NT2/D1 (cell line): ENCODE data around the gene GPSM3.

Experiments used
- DNase-seq: peaks from one replicate; pipeline ENCODE4 v3.0.0-alpha.2; 2011; ENCODE audit warnings: low read depth, low spot score
- H3K27me3 ChIP-seq: 2 replicates; pipeline ENCODE4 v1.6.0; 2011; ENCODE audit warnings: mild to moderate bottlenecking; ENCODE audit not compliant: insufficient read length, insufficient read depth
- H3K36me3 ChIP-seq: 2 replicates; pipeline ENCODE4 v1.6.1; 2011; ENCODE audit warnings: mild to moderate bottlenecking, low read length, mixed read lengths; ENCODE audit not compliant: insufficient read depth, insufficient read length
- H3K4me1 ChIP-seq: 2 replicates; pipeline ENCODE4 v1.5.1; 2011; ENCODE audit not compliant: insufficient read depth, insufficient read length
- H3K4me3 ChIP-seq: 2 replicates; pipeline ENCODE4 v1.5.1; 2011; ENCODE audit warnings: low read depth; ENCODE audit not compliant: insufficient read length
- H3K9ac ChIP-seq: 2 replicates; pipeline ENCODE4 v1.6.0; 2011; ENCODE audit warnings: low read depth; ENCODE audit not compliant: insufficient read length
- H3K9me3 ChIP-seq: 2 replicates; pipeline ENCODE4 v1.5.1; 2011; ENCODE audit warnings: mild to moderate bottlenecking, low read length; ENCODE audit not compliant: insufficient read depth
- SUZ12 ChIP-seq: IDR thresholded peaks from 2 replicates; pipeline ENCODE4 v1.6.1; 2011; ENCODE audit not compliant: insufficient read length, insufficient read depth; ENCODE audit errors: extremely low read depth
- YY1 ChIP-seq: IDR thresholded peaks from 2 replicates; pipeline ENCODE4 v1.6.1; 2011; ENCODE audit not compliant: insufficient read length, insufficient read depth
- ZNF274 ChIP-seq: IDR thresholded peaks from 2 replicates; pipeline ENCODE4 v1.6.1; 2011; ENCODE audit warnings: mild to moderate bottlenecking, low read depth, low read length

The GPSM3 gene

DNA sequence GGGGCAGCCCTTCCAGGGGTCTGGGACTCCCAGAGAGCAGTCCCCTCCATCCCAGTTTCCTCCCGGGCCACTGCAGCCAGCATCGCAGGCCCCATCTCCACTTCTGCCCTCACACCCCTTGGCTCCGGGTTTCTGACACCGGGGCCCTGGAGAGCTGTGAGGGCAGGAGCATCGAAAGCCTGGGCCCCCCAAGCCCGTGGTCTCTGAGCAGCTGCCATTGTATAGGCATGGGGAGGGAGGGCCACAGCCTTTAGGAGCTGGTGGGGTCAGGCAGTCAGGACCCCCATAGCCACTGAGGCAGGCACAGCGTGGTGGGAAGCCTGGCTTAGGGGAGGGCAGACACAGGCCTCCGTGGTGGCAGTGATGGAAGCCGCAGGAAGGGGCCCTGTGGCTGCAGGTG lies 9.7 kb upstream of the GPSM3 start:
- no peak overlapping the region for H3K9ac ChIP-seq
- H3K27me3 ChIP-seq = no peaks in the 10 kb centered on the region
- H3K4me3 ChIP-seq = no peak overlapping the region
- no peak for DNase-seq
- H3K4me1 ChIP-seq = peaks cover 10% of the 10 kb centered on the region
- no peaks in the 10 kb centered on the region for H3K9me3 ChIP-seq
- TF ChIP-seq ZNF274 (no peak), YY1 (no peak), SUZ12 (no peak)
- H3K36me3 ChIP-seq = no peaks in the 10 kb centered on the region

DNA sequence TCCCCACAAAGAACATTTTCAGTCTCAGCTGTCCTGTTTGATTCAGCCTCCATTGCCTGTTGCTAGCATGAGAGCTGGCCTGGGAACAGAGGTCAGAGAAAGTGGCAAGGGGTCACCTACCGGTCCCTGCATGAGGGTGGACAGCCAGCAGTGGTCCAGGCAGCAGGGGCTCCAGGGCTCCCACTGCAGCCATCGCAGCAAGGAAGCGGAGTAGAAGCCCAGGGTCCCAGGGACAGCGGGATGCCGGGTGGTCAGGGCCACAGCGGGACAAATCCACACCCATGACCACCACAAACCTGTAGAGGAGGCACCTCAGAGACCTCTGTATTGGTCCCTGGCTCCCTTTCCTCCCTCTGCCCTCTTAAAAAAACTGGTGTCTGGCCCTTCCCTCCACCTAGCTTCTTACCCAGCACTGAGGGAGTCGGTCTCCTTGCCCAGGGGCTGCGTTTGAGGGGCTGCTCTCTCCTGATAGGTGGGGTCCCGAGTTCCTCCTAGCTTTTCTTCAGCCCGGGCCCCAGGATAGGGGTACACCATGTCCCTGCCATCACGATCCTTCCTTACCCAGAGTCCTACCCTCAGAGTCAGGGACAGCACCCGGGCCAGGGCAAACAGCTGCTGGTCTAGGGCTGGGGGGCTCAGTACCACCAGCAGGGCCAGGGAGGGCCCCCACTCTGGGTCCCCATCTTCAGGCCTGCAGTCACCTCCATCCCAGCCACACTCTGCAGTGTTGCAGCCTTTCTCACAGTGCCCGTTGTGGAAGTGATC lies 8.4 kb upstream of the GPSM3 start:
- TF ChIP-seq SUZ12 (no peak), YY1 (no peak), ZNF274 (no peak)
- no peaks in the 10 kb centered on the region for H3K27me3 ChIP-seq
- no peak overlapping the region for H3K9ac ChIP-seq
- H3K36me3 ChIP-seq = no peaks in the 10 kb centered on the region
- DNase-seq = no peak
- no peak overlapping the region for H3K4me3 ChIP-seq
- H3K4me1 ChIP-seq = peaks cover 17% of the 10 kb centered on the region
- no peaks in the 10 kb centered on the region for H3K9me3 ChIP-seq

DNA sequence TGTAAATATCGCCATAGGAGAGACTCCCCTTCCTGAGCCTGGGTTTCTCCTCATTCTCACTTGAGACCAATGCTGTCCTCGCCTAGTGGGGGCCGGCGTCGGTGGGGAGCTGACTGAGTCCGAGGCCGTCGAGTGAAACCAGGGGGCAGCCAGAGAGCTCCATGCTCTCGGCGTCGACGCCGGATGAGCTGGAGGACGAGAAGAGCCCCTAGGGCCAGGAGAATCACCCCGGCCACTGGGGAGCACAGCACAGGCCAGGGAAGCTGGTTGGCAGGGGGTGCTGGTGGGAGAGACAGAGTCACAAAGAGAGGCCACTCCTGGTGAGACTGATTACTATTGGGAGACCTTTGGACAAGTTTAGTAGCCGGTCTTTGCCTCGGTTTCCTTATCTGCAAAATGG lies 6.4 kb upstream of the GPSM3 start:
- H3K36me3 ChIP-seq = no peaks in the 10 kb centered on the region
- no peak overlapping the region for H3K9ac ChIP-seq
- H3K27me3 ChIP-seq = no peaks in the 10 kb centered on the region
- no peak for DNase-seq
- no peaks in the 10 kb centered on the region for H3K9me3 ChIP-seq
- no peak overlapping the region for H3K4me3 ChIP-seq
- peaks cover 12% of the 10 kb centered on the region for H3K4me1 ChIP-seq
- TF ChIP-seq YY1 = no peak
- TF ChIP-seq SUZ12 = no peak
- no peak for TF ChIP-seq ZNF274

DNA sequence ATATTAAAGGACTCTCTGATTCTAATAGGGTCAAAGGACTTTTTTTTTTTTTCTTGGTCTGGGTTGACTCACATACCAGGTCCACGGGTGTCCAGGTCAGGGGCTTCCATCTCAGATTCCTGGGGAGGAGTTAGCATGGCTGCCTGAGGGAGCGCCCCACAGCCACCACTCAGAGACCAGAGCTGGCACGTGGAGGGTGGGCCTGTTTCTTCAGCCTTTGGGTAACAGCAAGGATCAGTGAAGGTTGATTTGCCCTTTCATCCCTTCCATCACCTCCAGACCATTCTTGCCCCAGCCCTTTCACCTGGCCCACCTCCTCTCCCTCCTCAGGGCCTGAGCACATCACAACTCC lies 5.9 kb upstream of the GPSM3 start:
- Histone ChIP-seq H3K9me3 (no peaks in the 10 kb centered on the region), H3K9ac (no peak overlapping the region), H3K4me1 (peaks cover 11% of the 10 kb centered on the region), H3K4me3 (no peak overlapping the region), H3K36me3 (no peaks in the 10 kb centered on the region), H3K27me3 (no peaks in the 10 kb centered on the region)
- DNase-seq = no peak
- no peak for TF ChIP-seq ZNF274
- no peak for TF ChIP-seq SUZ12
- no peak for TF ChIP-seq YY1

DNA sequence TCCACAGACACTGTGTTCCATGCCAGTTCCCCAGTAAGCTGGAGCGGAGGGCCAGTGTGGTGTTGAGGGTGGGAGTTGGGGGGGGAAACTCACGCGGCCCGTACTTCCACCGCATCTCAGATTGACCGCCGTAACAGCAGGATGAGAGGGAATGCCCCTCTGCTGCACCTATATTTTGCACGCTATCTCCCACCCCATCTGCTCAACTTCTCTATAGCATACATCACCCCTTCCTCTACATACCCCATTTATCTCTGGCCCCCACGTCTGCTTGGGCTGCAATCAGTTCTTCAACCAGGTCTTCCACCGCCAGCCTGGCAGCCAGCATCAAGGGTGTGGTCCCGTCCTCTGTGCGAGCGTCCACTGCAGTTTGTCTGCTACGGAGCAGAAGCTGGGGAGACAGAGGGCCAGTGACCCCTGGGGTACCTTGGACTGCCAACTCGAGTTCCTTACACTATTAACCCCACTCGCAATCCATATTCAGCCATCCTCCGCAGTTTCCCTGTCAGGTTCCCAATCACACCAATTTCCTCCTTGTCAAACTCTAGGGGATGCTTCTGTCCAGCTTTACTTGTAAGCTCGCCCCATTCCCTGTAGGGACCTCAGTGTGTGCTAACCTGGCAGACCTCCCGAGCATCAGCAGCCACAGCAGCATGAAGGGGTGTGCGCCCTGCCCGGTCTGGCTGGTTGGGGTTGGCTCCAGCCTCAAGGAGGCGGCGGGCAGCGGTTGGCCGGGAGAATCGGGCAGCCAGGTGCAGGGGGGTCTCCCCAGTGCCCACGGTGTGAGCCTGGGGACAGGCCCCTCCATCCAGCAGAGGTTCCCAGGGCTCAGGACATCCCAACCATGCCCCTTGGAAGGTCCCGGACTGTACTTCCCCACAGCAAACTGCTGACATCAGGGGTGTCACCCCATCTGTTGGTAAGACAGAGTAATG lies 4.5 kb upstream of the GPSM3 start:
- Histone ChIP-seq H3K9me3 (no peaks in the 10 kb centered on the region), H3K36me3 (no peaks in the 10 kb centered on the region), H3K27me3 (no peaks in the 10 kb centered on the region), H3K9ac (peak overlapping the region; percentile 97), H3K4me1 (peaks cover 14% of the 10 kb centered on the region), H3K4me3 (peak overlapping the region; percentile 89)
- no peak for TF ChIP-seq YY1
- no peak for TF ChIP-seq ZNF274
- no peak for TF ChIP-seq SUZ12
- DNase-seq = no peak

DNA sequence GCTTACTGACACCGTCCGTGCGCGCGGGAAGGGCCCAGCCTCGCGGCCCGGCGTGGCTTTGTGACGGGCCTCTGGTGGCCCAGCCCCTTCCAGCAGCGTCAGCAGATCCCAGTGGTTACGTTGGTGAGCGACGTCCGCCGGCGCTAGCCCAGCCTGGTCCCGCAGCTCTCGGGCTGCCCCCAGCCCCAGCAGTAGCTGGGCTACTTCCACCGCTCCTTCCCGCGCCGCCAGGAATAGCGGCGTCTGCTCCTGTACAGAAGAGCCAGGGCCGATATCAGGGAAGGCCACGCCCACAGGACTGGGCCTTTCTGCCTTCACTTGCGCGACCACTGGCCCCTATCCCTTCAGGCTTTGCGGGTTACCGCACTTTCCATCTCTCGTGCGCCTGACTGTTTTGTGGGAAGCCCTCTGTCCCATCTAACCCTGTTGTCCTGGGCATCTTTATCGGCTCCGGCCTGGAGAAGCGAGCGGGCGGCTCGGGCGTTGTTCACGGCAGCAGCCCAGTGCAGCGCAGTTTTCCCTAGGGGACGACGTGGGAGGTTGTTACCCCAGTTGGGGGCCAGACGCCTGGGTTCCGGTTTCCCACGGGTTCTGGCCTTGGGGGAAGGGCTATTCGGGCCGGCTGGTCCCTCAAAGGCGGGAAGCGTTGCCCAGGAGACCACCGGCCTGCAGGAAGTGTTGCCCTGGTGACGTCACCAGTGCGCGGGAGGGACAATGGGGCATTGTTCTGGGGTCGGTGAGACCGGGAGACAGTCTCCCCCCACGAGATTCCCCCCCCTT lies 3.6 kb upstream of the GPSM3 start:
- no peak for TF ChIP-seq ZNF274
- no peak for TF ChIP-seq SUZ12
- TF ChIP-seq YY1 = no peak
- no peaks in the 10 kb centered on the region for H3K9me3 ChIP-seq
- H3K27me3 ChIP-seq = no peaks in the 10 kb centered on the region
- peak overlapping the region; percentile 97 for H3K9ac ChIP-seq
- H3K4me1 ChIP-seq = peaks cover 17% of the 10 kb centered on the region
- DNase-seq = peak; percentile 74
- H3K36me3 ChIP-seq = no peaks in the 10 kb centered on the region
- H3K4me3 ChIP-seq = peak overlapping the region; percentile 89

DNA sequence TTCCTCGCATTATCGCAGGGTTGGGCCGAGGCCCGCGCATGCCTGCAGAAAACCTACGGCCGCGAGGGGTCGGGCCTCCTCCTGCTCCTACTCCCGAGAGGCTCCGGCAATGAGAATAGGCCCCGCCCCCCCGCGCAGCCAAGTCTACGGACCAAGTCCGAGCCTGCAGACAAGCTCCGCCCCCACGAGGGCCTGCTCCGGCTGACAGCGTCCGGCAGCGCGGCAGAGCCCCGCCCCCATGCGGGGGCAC lies 3.1 kb upstream of the GPSM3 start:
- no peak for TF ChIP-seq ZNF274
- TF ChIP-seq SUZ12 = no peak
- no peak for TF ChIP-seq YY1
- peaks cover 19% of the 10 kb centered on the region for H3K4me1 ChIP-seq

More for the DNA sequence above, 3.1 kb upstream of the GPSM3 start:
- no peak overlapping the region for H3K9ac ChIP-seq
- peak; percentile 96 for DNase-seq
- no peaks in the 10 kb centered on the region for H3K9me3 ChIP-seq
- peak overlapping the region; percentile 89 for H3K4me3 ChIP-seq
- no peaks in the 10 kb centered on the region for H3K36me3 ChIP-seq
- no peaks in the 10 kb centered on the region for H3K27me3 ChIP-seq
